PFSK-1 (cell line): ENCODE results near the gene FAM118A.

ENCODE experiments used
- FOXP2 ChIP-seq: optimal IDR thresholded peaks from 2 replicates; pipeline ENCODE3; 2011; ENCODE audit warnings: borderline replicate concordance, control low read depth, inconsistent platforms; ENCODE audit not compliant: insufficient read depth; ENCODE audit errors: extremely low read length, extremely low read depth
- POLR2AphosphoS5 ChIP-seq: IDR thresholded peaks from 2 replicates; pipeline ENCODE4 v1.6.1; 2012; ENCODE audit warnings: low read depth, mild to moderate bottlenecking, control low read depth, low read length, moderate library complexity
- REST ChIP-seq, 2 experiments: IDR thresholded peaks; 2 replicates each; pipeline versions ENCODE4 v1.6.1 to v1.8.0; 2011 to 2012; ENCODE audit warnings: low read depth in 2 of 2, low read length in 2 of 2, control low read depth in 1 of 2, inconsistent platforms in 1 of 2, mild to moderate bottlenecking in 1 of 2, moderate library complexity in 1 of 2; ENCODE audit not compliant: insufficient read depth in 1 of 2
- SIN3A ChIP-seq: IDR thresholded peaks from 2 replicates; pipeline ENCODE4 v1.6.1; 2012; ENCODE audit warnings: mild to moderate bottlenecking, low read length, moderate library complexity, borderline replicate concordance; ENCODE audit not compliant: insufficient read depth
- TAF1 ChIP-seq: IDR thresholded peaks from 2 replicates; pipeline ENCODE4 v1.6.1; 2012; ENCODE audit warnings: low read length, control low read depth, borderline replicate concordance; ENCODE audit not compliant: insufficient read depth

The FAM118A gene

GRCh38 chr22:45324311-45324711, 14.6 kb downstream of the FAM118A start:
- TF ChIP-seq FOXP2 (no peak), POLR2AphosphoS5 (no peak), SIN3A (no peak), REST (IDR thresholded peaks at IDR 0.05; ENCODE audit: insufficient read depth in 1 of 2, low read depth in 2 of 2, low read length in 2 of 2) (no peak), TAF1 (no peak)

GRCh38 chr22:45328822-45329529, 19.2 kb downstream of the FAM118A start:
- TF ChIP-seq REST (IDR thresholded peaks at IDR 0.05; ENCODE audit: insufficient read depth in 1 of 2, low read depth in 2 of 2, low read length in 2 of 2), result no peak

- TF ChIP-seq FOXP2 (no peak), SIN3A (no peak), TAF1 (no peak), POLR2AphosphoS5 (no peak), REST (IDR thresholded peaks at IDR 0.05; ENCODE audit: insufficient read depth in 1 of 2, low read depth in 2 of 2, low read length in 2 of 2) (no peak)
Observed at GRCh38 chr22:45329530-45329936, 19.8 kb downstream of the FAM118A start.

- TF ChIP-seq TAF1 (no peak), SIN3A (no peak), POLR2AphosphoS5 (no peak), REST (IDR thresholded peaks at IDR 0.05; ENCODE audit: insufficient read depth in 1 of 2, low read depth in 2 of 2, low read length in 2 of 2) (no peak), FOXP2 (no peak)
Observed at GRCh38 chr22:45330548-45330947, 20.8 kb downstream of the FAM118A start.

- TF ChIP-seq TAF1, result no peak
- no peak for TF ChIP-seq POLR2AphosphoS5
- TF ChIP-seq FOXP2, result no peak
- no peak for TF ChIP-seq SIN3A
- no peak for TF ChIP-seq REST (IDR thresholded peaks at IDR 0.05; ENCODE audit: insufficient read depth in 1 of 2, low read depth in 2 of 2, low read length in 2 of 2)
Observed at GRCh38 chr22:45331486-45331885, 21.8 kb downstream of the FAM118A start.
